Measurements from ENCODE around the gene ANKDD1B.

- TF ChIP-seq CTCF (conservative IDR thresholded peaks at IDR 0.05; ENCODE audit: low read depth in 2 of 2) (no peak), POLR2AphosphoS5 (IDR thresholded peaks at IDR 0.05; ENCODE audit: low read depth) (peak; percentile 34), CREB1 (CRISPR knock-in tag; IDR thresholded peaks at IDR 0.05; ENCODE audit: low read depth) (no peak), EZH2phosphoT487 (IDR thresholded peaks at IDR 0.05; ENCODE audit: unreplicated experiment) (no peak), EZH2 (IDR thresholded peaks at IDR 0.05; ENCODE audit: low read depth, unreplicated experiment) (no peak), REST (IDR thresholded peaks at IDR 0.05; ENCODE audit: unreplicated experiment) (no peak), ZNF331 (CRISPR knock-in tag; IDR thresholded peaks at IDR 0.05; ENCODE audit: low read depth) (no peak), NANOG (IDR thresholded peaks at IDR 0.05; ENCODE audit: borderline replicate concordance) (no peak), ZNF114 (CRISPR knock-in tag; IDR thresholded peaks at IDR 0.05) (no peak), STAT1 (IDR thresholded peaks at IDR 0.05; ENCODE audit: unreplicated experiment) (no peak)
Observed at GRCh38 chr5:75611311-75612225, at the start of gene ANKDD1B.

All from GM23338 (cell line).